SJCRH30 (cell line): ENCODE data around the gene BTBD9. TPM values are rescaled to one million over a fixed set of nuclear protein-coding genes. Genes with fewer than 3 reads are reported as not detected.

ENCODE experiments used
- DNase-seq, 2 experiments: peaks; one replicate each; pipeline ENCODE4 v3.0.0-alpha.2; 2015 to 2020
- H3K27ac ChIP-seq: fragments of 250-450 bp; sonication (Bioruptor Pico); 2 replicates; pipeline ENCODE4 v1.5.1; 2020; ENCODE audit warnings: mild to moderate bottlenecking, moderate library complexity
- H3K27me3 ChIP-seq: fragments of 250-450 bp; sonication (Bioruptor Pico); 2 replicates; pipeline ENCODE4 v1.5.1; 2020; ENCODE audit warnings: mild to moderate bottlenecking, moderate library complexity
- H3K36me3 ChIP-seq: fragments of 250-450 bp; sonication (Bioruptor Pico); 2 replicates; pipeline ENCODE4 v1.5.1; 2020; ENCODE audit warnings: mild to moderate bottlenecking, moderate library complexity
- H3K4me1 ChIP-seq: fragments of 250-450 bp; sonication (Bioruptor Pico); 2 replicates; pipeline ENCODE4 v1.5.1; 2020; ENCODE audit warnings: mild to moderate bottlenecking, moderate library complexity
- H3K4me3 ChIP-seq: fragments of 250-450 bp; sonication (Bioruptor Pico); 2 replicates; pipeline ENCODE4 v1.5.1; 2020; ENCODE audit warnings: mild to moderate bottlenecking, moderate library complexity
- H3K9me3 ChIP-seq: fragments of 250-450 bp; sonication (Bioruptor Pico); replicated peaks from 2 replicates; pipeline ENCODE4 v1.5.1; 2020; ENCODE audit warnings: mild to moderate bottlenecking, moderate library complexity
- total RNA-seq: library from RNA; depleted of rRNA; stranded (reverse); fragments of >200 nt; shearing (Covaris generic); gene quantifications from 2 replicates; pipeline ENCODE4 v1.2.3, GENCODE V29; 2014

BTBD9 gene
- total RNA-seq, 1 experiment from 2014 or later: 6.2 TPM

DNA sequence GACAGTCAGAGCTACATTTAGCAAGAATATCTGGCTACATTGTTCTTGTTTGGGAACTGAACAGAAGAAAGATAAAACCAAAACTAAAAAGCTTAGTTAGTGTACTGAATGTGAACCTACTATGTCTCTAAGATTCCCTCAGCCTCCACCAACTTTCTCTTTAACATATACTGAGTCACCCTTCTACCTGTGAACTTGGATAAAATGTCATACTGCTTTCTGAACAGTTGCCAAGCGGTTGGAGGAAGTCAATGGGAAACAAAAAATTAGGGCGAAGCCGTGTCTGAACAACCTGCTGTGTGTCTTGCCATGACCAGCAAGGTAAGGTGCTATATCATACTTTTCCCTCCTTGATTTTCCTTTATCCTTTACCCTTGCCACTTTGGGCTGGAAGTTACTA, 243.5 kb downstream of the BTBD9 start:
- H3K36me3 ChIP-seq: no peaks in the 10 kb centered on the region
- no peaks in the 10 kb centered on the region for H3K27me3 ChIP-seq
- DNase-seq: no peak

GRCh38 chr6:38393986-38394385, 245.7 kb downstream of the BTBD9 start:
- Histone ChIP-seq H3K9me3 (no peaks in the 10 kb centered on the region), H3K4me3 (no peak overlapping the region), H3K4me1 (no peaks in the 10 kb centered on the region), H3K27ac (no peak overlapping the region), H3K36me3 (no peaks in the 10 kb centered on the region), H3K27me3 (no peaks in the 10 kb centered on the region)
- DNase-seq: no peak

More for the DNA sequence above, 243.5 kb downstream of the BTBD9 start:
- no peak overlapping the region for H3K27ac ChIP-seq
- no peak overlapping the region for H3K4me3 ChIP-seq
- H3K4me1 ChIP-seq: no peaks in the 10 kb centered on the region
- no peaks in the 10 kb centered on the region for H3K9me3 ChIP-seq

GRCh38 chr6:38391626-38392579, 247.8 kb downstream of the BTBD9 start:
- Histone ChIP-seq H3K27me3 (no peaks in the 10 kb centered on the region), H3K9me3 (no peaks in the 10 kb centered on the region), H3K4me3 (no peak overlapping the region), H3K36me3 (no peaks in the 10 kb centered on the region), H3K27ac (no peak overlapping the region), H3K4me1 (no peaks in the 10 kb centered on the region)
- no peak for DNase-seq

GRCh38 chr6:38391206-38391605, 248.5 kb downstream of the BTBD9 start:
- Histone ChIP-seq H3K27ac (no peak overlapping the region), H3K4me3 (no peak overlapping the region), H3K4me1 (no peaks in the 10 kb centered on the region), H3K36me3 (no peaks in the 10 kb centered on the region), H3K27me3 (no peaks in the 10 kb centered on the region), H3K9me3 (no peaks in the 10 kb centered on the region)
- no peak for DNase-seq

DNA sequence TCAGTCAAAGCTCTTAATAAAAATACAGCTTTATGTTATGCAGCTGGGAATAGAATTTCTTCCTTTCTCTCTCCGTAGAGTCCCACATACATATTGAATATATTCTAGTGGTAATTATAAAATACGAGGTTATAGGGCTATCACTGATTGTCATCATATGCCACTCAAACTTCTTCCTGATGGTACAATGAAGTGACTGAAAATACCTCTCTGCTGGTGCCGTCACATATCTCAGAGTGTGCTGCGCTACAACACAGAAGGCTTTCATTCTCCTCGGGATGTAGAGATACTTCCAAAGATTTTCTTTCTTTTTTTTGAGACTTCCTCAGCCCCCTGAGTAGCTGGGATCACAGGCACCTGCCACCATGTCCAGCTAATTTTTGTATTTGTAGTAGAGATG, 249.9 kb downstream of the BTBD9 start:
- no peak for DNase-seq
- H3K4me3 ChIP-seq: no peak overlapping the region
- no peaks in the 10 kb centered on the region for H3K27me3 ChIP-seq
- no peaks in the 10 kb centered on the region for H3K36me3 ChIP-seq
- H3K9me3 ChIP-seq: no peaks in the 10 kb centered on the region
- no peak overlapping the region for H3K27ac ChIP-seq
- H3K4me1 ChIP-seq: no peaks in the 10 kb centered on the region

DNA sequence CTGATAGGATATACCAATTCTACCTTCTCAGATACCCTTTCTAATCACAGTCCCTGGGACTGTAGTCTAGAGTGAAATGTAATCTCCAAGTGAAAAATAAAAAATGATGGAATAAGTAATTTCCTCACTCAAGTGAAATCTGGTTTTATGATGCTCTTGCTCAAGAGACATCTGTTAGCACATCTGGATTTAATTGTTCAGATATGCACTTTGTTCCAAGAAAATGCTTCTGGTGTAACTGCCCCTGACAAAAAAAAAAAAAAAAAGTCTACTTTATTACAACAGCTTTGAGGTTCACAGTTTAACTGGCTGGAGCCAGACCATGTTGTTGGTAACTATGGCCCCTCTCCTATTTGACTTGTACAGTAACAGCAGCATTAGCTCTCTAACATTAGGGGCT, 251.8 kb downstream of the BTBD9 start:
- H3K4me1 ChIP-seq: no peaks in the 10 kb centered on the region
- H3K9me3 ChIP-seq: no peaks in the 10 kb centered on the region
- H3K36me3 ChIP-seq: no peaks in the 10 kb centered on the region
- H3K27me3 ChIP-seq: no peaks in the 10 kb centered on the region
- no peak overlapping the region for H3K4me3 ChIP-seq
- H3K27ac ChIP-seq: no peak overlapping the region
- DNase-seq: no peak

DNA sequence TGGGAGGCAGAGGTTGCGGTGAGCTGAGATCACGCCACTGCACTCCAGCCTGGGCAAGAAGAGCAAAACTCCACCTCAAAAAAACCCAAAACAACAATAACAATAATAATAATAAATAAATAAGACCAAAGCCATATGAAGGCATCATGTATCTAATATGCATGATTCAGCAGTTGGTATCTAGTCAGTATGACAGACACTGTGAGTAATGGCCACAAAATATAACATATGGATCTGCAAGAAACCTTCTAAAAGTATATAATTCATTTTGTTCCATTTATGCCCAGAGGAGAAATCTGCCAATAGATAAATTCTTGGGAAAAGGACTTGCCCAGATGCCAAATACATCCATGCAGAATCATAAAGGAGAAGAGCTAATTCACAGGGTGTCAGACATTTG, 252.3 kb downstream of the BTBD9 start:
- no peaks in the 10 kb centered on the region for H3K27me3 ChIP-seq
- no peak overlapping the region for H3K27ac ChIP-seq
- H3K4me1 ChIP-seq: no peaks in the 10 kb centered on the region
- DNase-seq: no peak
- H3K36me3 ChIP-seq: no peaks in the 10 kb centered on the region
- H3K9me3 ChIP-seq: no peaks in the 10 kb centered on the region
- no peak overlapping the region for H3K4me3 ChIP-seq

DNA sequence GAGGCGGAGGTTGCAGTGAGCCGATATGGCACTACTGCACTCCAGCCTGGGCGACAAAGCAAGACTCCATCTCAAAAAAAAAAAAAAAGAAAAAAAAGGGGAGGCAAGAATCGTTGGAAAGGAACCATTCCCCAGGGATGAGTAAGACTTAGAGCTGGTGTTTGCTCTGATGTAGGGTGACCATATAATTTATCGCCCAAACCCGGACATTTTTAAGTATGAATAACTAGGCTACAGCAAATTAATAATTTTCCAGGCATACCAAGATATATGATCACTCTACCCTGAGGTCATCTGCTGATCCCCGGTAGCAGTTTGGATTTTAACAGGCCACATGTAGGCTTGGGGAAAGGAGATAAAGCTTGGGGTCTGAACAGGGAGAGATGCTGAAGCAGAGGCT, 260.9 kb downstream of the BTBD9 start:
- Histone ChIP-seq H3K9me3 (no peaks in the 10 kb centered on the region), H3K36me3 (no peaks in the 10 kb centered on the region), H3K4me1 (peaks cover 7% of the 10 kb centered on the region; the same call in 1 of the 2 replicates), H3K27me3 (no peaks in the 10 kb centered on the region), H3K27ac (no peak overlapping the region), H3K4me3 (no peak overlapping the region)
- no peak for DNase-seq

GRCh38 chr6:38375937-38376336, 263.8 kb downstream of the BTBD9 start:
- Histone ChIP-seq H3K27ac (no peak overlapping the region), H3K4me3 (no peak overlapping the region), H3K36me3 (no peaks in the 10 kb centered on the region), H3K4me1 (peaks cover 13% of the 10 kb centered on the region), H3K27me3 (no peaks in the 10 kb centered on the region), H3K9me3 (no peaks in the 10 kb centered on the region)
- no peak for DNase-seq

- H3K4me3 ChIP-seq: no peak overlapping the region
- H3K4me1 ChIP-seq: peaks cover 14% of the 10 kb centered on the region
- DNase-seq: no peak
- H3K36me3 ChIP-seq: no peaks in the 10 kb centered on the region
- no peaks in the 10 kb centered on the region for H3K27me3 ChIP-seq
- H3K9me3 ChIP-seq: no peaks in the 10 kb centered on the region
- no peak overlapping the region for H3K27ac ChIP-seq
These were observed 264.4 kb downstream of the BTBD9 start for GRCh38 chr6:38375341-38375740.

DNA sequence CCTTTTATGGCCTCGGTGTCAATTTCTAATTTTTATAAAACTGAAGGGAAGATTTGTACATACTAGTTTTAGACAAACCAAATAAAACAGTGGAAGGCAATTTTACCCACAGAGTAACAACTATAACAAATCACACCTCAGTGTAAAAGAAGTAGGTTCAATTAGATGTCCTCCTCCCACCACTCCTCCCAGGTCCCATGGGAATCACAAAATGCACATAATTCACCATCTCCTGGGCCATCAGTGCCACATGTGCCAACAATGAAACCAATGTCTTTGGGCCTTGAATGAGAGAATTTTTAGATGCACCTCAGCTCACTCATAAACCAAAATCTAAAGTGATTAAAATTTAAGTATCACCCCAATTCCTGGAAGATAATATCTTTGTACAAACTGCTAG, 267.8 kb downstream of the BTBD9 start:
- DNase-seq: peak in 1 of 2 experiments; percentile 10
- Histone ChIP-seq H3K4me3 (no peak overlapping the region), H3K36me3 (no peaks in the 10 kb centered on the region), H3K27ac (no peak overlapping the region), H3K27me3 (no peaks in the 10 kb centered on the region), H3K4me1 (peaks cover 14% of the 10 kb centered on the region), H3K9me3 (no peaks in the 10 kb centered on the region)

GRCh38 chr6:38370653-38371601, 268.8 kb downstream of the BTBD9 start:
- no peaks in the 10 kb centered on the region for H3K9me3 ChIP-seq
- no peak overlapping the region for H3K27ac ChIP-seq

DNA sequence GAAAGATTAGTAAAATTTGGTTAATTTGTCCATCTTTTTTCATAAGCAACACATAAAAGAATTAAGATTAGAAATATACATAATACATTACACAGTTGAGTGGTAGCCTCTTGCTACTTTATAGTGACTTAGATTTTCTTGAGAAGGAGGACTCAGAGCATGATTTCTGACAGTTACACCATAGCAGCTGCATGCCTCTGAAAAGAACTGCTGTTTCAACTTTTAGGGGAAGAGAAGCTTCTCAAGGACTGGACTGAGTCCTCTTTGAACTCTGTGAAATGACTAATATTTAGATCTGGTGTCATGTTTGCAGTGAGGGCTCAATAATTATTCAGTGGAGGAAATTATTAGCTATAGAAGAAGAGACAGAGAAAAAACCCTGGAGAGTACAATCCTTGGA, 272.5 kb downstream of the BTBD9 start:
- no peaks in the 10 kb centered on the region for H3K36me3 ChIP-seq
- H3K9me3 ChIP-seq: no peaks in the 10 kb centered on the region
- H3K27ac ChIP-seq: no peak overlapping the region
- no peaks in the 10 kb centered on the region for H3K27me3 ChIP-seq
- DNase-seq: no peak
- H3K4me3 ChIP-seq: no peak overlapping the region
- peaks cover 10% of the 10 kb centered on the region for H3K4me1 ChIP-seq

More at GRCh38 chr6:38370653-38371601, 268.8 kb downstream of the BTBD9 start:
- DNase-seq: no peak
- H3K27me3 ChIP-seq: no peaks in the 10 kb centered on the region
- no peaks in the 10 kb centered on the region for H3K36me3 ChIP-seq
- H3K4me1 ChIP-seq: peaks cover 14% of the 10 kb centered on the region
- no peak overlapping the region for H3K4me3 ChIP-seq

DNA sequence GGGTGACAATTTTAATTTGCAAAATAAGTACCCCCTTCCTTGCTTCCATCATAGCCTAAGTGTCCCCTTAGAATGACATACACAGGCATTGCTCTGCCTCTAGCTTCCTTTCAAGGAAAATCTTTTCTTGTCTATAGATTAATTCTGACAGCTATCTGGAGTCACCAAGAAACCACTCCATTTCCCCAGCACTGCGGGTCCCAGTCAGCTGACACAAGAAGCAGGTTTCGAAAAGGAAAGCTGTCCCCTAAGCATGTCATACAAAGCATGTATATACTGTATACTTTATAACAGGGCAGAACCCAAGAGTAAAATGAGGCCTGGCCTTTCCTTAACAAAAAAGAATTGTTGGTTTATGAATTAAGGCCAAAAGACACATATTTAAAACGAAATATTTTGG, 273.5 kb downstream of the BTBD9 start:
- Histone ChIP-seq H3K27me3 (no peaks in the 10 kb centered on the region), H3K36me3 (no peaks in the 10 kb centered on the region), H3K9me3 (no peaks in the 10 kb centered on the region), H3K4me1 (peaks cover 8% of the 10 kb centered on the region), H3K4me3 (no peak overlapping the region), H3K27ac (no peak overlapping the region)
- DNase-seq: no peak

- H3K9me3 ChIP-seq: no peaks in the 10 kb centered on the region
- no peaks in the 10 kb centered on the region for H3K27me3 ChIP-seq
- no peak overlapping the region for H3K4me3 ChIP-seq
- H3K27ac ChIP-seq: no peak overlapping the region
- 0 out of 2 replicates have a peak, but pooled peaks cover 3% of the 10 kb centered on the region for H3K4me1 ChIP-seq
- H3K36me3 ChIP-seq: no peaks in the 10 kb centered on the region
- no peak for DNase-seq
These were observed 275.0 kb downstream of the BTBD9 start for GRCh38 chr6:38364775-38365174.
